Effector memory CD8-positive, alpha-beta T cell (primary cell): ENCODE data around the gene RHCE.
"Not testable (repeated sequence)": the region's sequence is repeated elsewhere in the genome, so short reads cannot be mapped to it uniquely, and the experiment has no call there.

Experiments
- ATAC-seq: fragments of 150-1000 bp; cut with Tn5 transposase; replicated peaks from 2 replicates; pipeline ENCODE4 v1.10.0; 2021; ENCODE audit warnings: mild to moderate bottlenecking, moderate library complexity
- DNase-seq, 3 experiments: peaks; one replicate each; pipeline ENCODE4 v3.0.0; 2021
- H3K27ac Mint-ChIP-seq, 2 donors: one replicate each; pipeline ENCODE4 v1.8.0; 2022; ENCODE audit warnings: mild to moderate bottlenecking in 2 of 2, mixed read lengths in 2 of 2, moderate library complexity in 2 of 2
- H3K27me3 Mint-ChIP-seq, 2 donors: one replicate each; pipeline ENCODE4 v1.8.0; 2022; ENCODE audit warnings: mixed read lengths in 2 of 2
- H3K36me3 Mint-ChIP-seq: one replicate; pipeline ENCODE4 v1.8.0; 2022; ENCODE audit warnings: mild to moderate bottlenecking, moderate library complexity, mixed read lengths; ENCODE audit not compliant: insufficient read depth
- H3K4me1 Mint-ChIP-seq, 2 donors: one replicate each; pipeline ENCODE4 v1.8.0; 2022; ENCODE audit warnings: low read depth in 2 of 2, mixed read lengths in 2 of 2
- H3K4me3 Mint-ChIP-seq, 2 donors: one replicate each; pipeline ENCODE4 v1.8.0; 2022; ENCODE audit warnings: mild to moderate bottlenecking in 2 of 2, mixed read lengths in 2 of 2, moderate library complexity in 2 of 2
- H3K9me3 Mint-ChIP-seq, 2 donors: one replicate each; pipeline ENCODE4 v1.8.0; 2022; ENCODE audit warnings: mixed read lengths in 2 of 2

Gene RHCE

DNA sequence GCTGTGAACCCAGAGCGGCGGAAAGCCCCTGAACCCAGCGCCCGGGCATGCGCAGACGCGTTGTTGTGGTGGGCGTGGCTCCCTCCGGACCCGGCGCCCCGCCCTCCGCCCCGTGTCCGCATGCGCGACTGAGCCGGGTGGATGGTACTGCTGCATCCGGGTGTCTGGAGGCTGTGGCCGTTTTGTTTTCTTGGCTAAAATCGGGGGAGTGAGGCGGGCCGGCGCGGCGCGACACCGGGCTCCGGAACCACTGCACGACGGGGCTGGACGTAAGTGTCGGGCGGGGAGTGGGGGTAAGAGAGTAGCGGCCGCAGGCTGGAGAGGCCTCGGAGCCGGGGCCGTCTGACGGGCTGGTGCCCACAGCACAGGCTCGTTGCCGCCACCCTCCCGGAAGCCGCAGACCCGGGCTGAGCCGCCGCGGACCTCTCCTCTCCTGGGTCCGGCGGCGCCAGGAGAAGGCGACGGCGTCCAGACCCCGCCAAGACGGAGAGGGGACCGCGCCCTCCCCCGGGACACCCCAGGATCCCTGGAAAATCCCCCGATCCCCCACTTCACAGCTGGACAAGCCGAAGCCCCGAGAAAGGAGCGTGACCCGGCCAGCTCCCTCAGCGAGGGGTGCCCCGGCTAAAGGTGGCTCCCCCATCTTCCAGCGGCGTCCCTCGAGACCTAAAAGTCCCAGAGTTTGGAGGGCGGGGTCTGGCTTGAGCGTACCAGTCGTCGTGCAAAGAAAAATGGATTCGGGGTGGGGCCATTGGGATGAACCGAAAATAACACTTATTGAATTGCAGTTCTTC lies 82.2 kb downstream of the RHCE start, which contains the start of gene TMEM50A:
Gene TMEM50A (plus strand): TSS at position 147 of the 794 bp plus-strand sequence. CDS start 2,153 bp downstream, outside the sequence.
- ATAC-seq, result peak; percentile 39
- Mint-ChIP-seq H3K4me1 (peaks cover 16 to 49% of the 10 kb centered on the region in 2 donors), H3K4me3 (peak within 1 kb of the TSS; percentile 93 to 97), H3K27ac (peak within 1 kb of the TSS; percentile 98), H3K27me3 (no peaks in the 10 kb centered on the region), H3K36me3 (peaks cover 50% of the 10 kb centered on the region), H3K9me3 (no peaks in the 10 kb centered on the region)
- peak; percentile 90 to 94 (median 92) for DNase-seq

DNA sequence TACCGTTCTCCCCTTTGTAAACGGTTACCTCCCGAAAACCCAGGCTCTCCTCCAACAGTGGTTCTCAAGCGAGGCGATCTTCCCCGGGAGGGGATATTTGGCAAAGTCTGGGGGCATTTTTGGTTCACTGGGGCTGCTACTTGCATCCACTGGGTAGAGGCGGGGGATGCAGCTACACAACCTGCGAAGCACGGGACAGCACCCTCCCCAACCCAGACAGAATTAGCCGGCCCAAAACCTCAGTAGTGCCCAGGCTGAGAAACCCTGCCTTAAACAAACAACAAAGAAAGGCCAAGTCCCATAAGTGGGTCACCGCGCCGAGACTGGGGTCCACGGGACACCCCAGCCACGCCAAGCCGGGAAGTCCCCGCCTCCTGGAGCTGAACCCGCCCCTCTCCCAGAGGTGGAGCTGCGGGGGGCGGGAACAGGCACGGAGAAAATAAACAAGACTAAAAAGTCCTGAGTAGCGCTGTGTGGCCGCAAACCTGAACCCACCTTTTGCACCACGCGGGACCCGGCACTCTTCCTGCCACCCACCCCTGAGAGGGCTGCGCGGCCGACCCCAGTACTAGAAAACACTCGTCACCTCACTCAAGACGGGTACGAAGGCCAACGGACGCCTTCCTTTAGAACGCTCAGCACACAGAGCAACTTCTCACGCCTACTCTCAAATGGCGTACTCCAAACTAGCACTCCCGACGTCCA lies 83.0 kb downstream of the RHCE start:
- H3K9me3 Mint-ChIP-seq, result not testable (repeated sequence)

GRCh38 chr1:25336922-25337354 lies 83.7 kb downstream of the RHCE start:
- peak; percentile 17 for ATAC-seq
- peaks cover 23 to 42% of the 10 kb centered on the region in 2 donors for H3K4me1 Mint-ChIP-seq
- peaks cover 56% of the 10 kb centered on the region for H3K36me3 Mint-ChIP-seq
- peak overlapping the region; percentile 90 to 97 for H3K4me3 Mint-ChIP-seq
- not testable (repeated sequence) for H3K27me3 Mint-ChIP-seq, H3K9me3 Mint-ChIP-seq
- peak overlapping the region; percentile 93 to 98 for H3K27ac Mint-ChIP-seq
- peak; percentile 28 to 50 (median 37) for DNase-seq

More for the DNA sequence above, 83.0 kb downstream of the RHCE start:
- ATAC-seq (peak; percentile 68), DNase-seq (peak in 2 of 3 experiments; percentile 36 to 42)
- peak overlapping the region; percentile 95 to 98 for H3K27ac Mint-ChIP-seq
- peak overlapping the region; percentile 82 to 93 for H3K4me3 Mint-ChIP-seq
- not testable (repeated sequence) for H3K27me3 Mint-ChIP-seq
- H3K36me3 Mint-ChIP-seq, result peaks cover 50% of the 10 kb centered on the region
- H3K4me1 Mint-ChIP-seq, result peaks cover 23 to 47% of the 10 kb centered on the region in 2 donors

DNA sequence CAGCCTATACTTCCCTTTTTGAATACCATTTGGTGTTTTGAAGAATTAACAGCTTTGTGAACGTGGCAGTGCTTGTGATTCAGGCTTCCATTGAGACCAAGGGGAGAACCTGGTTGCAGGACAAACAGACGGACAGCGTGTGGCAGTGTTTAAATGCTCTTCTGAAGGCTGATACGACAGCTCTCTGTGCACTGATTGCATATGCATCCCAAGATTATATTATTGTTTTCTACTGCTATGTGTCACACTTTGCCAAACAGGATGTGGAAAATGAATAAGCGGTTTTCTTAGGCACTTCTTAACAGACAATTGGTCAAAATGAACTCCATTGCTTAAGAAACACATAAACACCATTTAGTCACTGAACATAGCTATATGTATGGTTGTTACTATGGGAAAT lies 90.7 kb downstream of the RHCE start:
- Mint-ChIP-seq H3K36me3 (peaks cover 39% of the 10 kb centered on the region), H3K4me3 (peak overlapping the region; percentile 61 to 69), H3K27ac (peak overlapping the region; percentile 90 to 94), H3K4me1 (peaks cover 32 to 37% of the 10 kb centered on the region in 2 donors)
- H3K27me3 Mint-ChIP-seq, DNase-seq, H3K9me3 Mint-ChIP-seq: not testable (repeated sequence)
- peak; percentile 35 for ATAC-seq

- Mint-ChIP-seq H3K4me1 (peaks cover 28 to 33% of the 10 kb centered on the region in 2 donors), H3K27ac (peak overlapping the region; percentile 90 to 94), H3K36me3 (peaks cover 39% of the 10 kb centered on the region), H3K4me3 (peak overlapping the region; percentile 61 to 69)
- not testable (repeated sequence) for H3K27me3 Mint-ChIP-seq, H3K9me3 Mint-ChIP-seq, ATAC-seq, DNase-seq
These were observed 91.3 kb downstream of the RHCE start for GRCh38 chr1:25329336-25329735.

DNA sequence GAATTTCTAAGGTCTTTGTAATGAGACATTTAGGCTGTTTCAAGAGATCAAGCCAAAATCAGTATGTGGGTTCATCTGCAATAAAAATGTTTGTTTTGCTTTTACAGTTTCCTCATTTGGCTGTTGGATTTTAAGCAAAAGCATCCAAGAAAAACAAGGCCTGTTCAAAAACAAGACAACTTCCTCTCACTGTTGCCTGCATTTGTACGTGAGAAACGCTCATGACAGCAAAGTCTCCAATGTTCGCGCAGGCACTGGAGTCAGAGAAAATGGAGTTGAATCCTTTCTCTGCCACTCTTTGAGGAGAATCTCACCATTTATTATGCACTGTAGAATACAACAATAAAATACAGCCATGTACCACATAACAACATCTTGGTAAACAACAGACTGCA lies 91.8 kb downstream of the RHCE start:
- H3K4me1 Mint-ChIP-seq, result peaks cover 26 to 27% of the 10 kb centered on the region in 2 donors
- H3K36me3 Mint-ChIP-seq, result peaks cover 39% of the 10 kb centered on the region
- not testable (repeated sequence) for ATAC-seq, DNase-seq, H3K27me3 Mint-ChIP-seq, H3K4me3 Mint-ChIP-seq, H3K9me3 Mint-ChIP-seq, H3K27ac Mint-ChIP-seq

GRCh38 chr1:25327864-25328790 lies 92.5 kb downstream of the RHCE start:
- not testable (repeated sequence) for H3K27me3 Mint-ChIP-seq, H3K27ac Mint-ChIP-seq, DNase-seq, H3K9me3 Mint-ChIP-seq, H3K4me3 Mint-ChIP-seq
- peaks cover 33% of the 10 kb centered on the region for H3K36me3 Mint-ChIP-seq
- peak; percentile 91 for ATAC-seq
- H3K4me1 Mint-ChIP-seq, result peaks cover 20 to 21% of the 10 kb centered on the region in 2 donors

- not testable (repeated sequence) for H3K4me3 Mint-ChIP-seq, DNase-seq, H3K27ac Mint-ChIP-seq, H3K4me1 Mint-ChIP-seq, ATAC-seq, H3K36me3 Mint-ChIP-seq, H3K27me3 Mint-ChIP-seq, H3K9me3 Mint-ChIP-seq
These were observed 96.2 kb downstream of the RHCE start for GRCh38 chr1:25324407-25324806.

- not testable (repeated sequence) for H3K4me1 Mint-ChIP-seq, ATAC-seq, H3K27me3 Mint-ChIP-seq, DNase-seq, H3K27ac Mint-ChIP-seq, H3K4me3 Mint-ChIP-seq, H3K9me3 Mint-ChIP-seq
- peaks cover 11% of the 10 kb centered on the region for H3K36me3 Mint-ChIP-seq
These were observed 98.5 kb downstream of the RHCE start for GRCh38 chr1:25322127-25322526.

- Mint-ChIP-seq H3K36me3 (peaks cover 14% of the 10 kb centered on the region), H3K27ac (peak overlapping the region in 1 of 2 donors; percentile 78)
- not testable (repeated sequence) for H3K4me1 Mint-ChIP-seq, DNase-seq, H3K9me3 Mint-ChIP-seq, H3K27me3 Mint-ChIP-seq, H3K4me3 Mint-ChIP-seq, ATAC-seq
These were observed 100.2 kb downstream of the RHCE start for GRCh38 chr1:25320314-25320938.

DNA sequence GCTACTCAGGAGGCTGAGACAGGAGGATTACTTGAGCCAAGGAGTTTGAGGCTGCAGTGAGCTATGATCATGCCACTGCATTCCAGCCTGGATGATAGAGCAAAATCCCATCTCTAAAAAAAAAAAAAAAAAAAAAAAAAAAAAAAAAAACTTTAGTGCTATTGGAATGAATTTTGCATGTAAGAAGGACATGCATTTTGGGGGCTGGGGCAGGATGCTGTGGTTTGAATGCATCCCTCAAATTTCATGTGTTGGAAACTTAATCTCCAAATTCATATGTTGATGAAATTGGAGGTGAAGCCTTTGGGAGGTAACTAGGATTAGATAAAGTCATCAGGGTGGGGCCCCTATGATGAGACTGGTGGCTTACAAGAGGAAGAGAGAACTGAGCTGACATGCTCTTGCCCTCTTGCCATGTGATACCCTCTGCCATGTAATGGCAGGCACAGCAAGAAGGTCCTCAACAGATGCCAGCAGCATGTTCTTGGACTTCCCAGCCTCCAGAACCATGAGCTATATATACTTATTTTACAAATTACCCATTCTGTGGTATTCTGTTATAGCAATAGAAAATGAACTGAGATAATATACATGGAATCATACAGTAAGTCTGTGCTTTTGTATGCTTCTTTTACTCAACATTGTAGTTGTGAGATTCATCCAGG lies 107.7 kb downstream of the RHCE start:
- not testable (repeated sequence) for H3K9me3 Mint-ChIP-seq, H3K4me1 Mint-ChIP-seq, ATAC-seq, H3K4me3 Mint-ChIP-seq, DNase-seq, H3K27ac Mint-ChIP-seq, H3K27me3 Mint-ChIP-seq
- peaks cover 16% of the 10 kb centered on the region for H3K36me3 Mint-ChIP-seq
